UCSD-AML1 (cell line): ENCODE measurements around the gene LAMA5.

ENCODE experiments used
- DNase-seq: peaks from one replicate; lab custom pipeline; 2025; ENCODE audit not compliant: unreplicated experiment; lab: John Stamatoyannopoulos, UW

The LAMA5 gene

DNA sequence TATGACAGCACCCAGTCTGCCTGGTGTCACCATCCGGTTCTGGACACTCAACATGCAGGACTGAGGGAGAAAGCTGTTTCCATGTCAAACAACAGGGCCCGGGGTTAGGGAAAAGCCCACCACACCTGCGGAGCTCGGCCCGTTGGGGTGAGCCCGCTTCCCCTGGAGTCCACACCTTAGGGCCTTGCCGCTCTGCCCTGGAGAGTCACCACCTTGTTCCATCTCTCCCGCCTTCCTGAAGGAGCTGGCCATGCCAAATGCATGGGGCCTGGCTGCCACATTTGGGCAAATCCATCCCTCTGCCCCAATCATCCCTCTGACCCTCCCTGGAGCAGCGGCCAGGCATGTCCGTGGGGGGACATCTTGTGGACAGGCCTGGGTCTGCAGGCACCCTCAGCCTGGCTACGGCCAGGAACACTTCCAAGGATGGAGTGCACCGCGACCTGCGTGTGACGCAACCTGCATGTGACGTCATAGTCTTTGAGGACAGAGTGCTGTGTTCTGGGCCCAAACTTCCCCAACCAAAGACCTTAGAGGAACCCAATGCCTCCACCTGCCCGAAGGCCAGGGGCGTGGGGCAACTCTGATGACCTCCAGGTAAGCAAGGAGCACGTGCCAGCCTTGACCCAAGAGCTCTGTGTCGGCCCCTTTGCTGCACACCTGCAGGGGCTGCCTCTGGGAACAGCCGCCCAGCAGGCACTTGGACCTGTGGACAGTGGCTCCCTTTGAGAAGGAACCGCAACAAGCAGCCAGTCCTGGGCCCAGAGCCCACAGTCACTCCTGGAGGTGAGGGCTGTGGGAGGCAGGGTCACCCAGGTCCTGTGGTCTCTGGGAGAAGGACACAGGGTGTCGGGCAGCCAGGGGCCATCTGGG, 38.2 kb upstream of the LAMA5 start:
- DNase-seq: peak; percentile 26

DNA sequence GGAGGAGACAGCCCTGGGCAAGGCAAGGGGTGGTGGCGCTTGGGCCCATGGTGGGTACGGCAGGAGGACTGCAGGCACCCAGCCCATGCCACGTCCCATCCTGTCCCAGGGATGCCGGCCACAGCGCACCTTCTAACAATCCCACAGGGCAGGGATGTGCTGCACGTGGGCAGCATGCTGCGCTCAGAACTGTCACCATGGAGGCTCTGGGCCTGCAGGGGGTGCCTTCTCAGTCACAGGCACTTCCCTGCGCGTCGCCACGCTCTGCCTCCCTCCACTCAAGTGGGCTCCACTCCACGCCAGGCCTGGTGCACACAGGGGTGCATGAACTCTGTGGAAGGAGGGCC, 37.6 kb upstream of the LAMA5 start:
- DNase-seq: no peak

DNA sequence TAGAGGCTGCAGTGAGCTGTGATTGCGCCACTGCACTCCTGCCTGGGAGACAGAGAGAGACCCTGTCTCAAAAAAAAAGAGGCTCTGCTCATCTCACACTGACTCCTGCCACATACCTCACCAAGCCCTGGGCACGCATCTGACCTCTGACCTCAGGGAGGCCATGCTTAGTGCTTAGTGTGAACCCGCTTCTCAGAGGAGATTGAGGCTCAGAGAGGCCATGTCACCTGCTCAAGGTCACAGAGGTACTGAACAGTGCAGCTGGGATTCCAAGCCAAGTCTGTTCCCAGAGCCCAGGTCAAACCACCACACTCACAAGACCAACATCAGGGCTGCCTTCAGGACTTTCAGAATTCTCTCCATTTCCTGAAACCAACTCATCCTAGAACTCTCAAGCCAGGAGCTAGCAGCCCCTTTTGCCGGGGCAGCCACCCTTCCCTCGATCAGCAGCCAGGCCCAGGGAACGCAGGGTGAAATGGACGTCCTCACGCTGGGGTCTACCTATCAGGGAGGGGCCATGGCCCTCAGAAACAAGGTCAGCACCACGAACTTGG, 37.1 kb upstream of the LAMA5 start:
- DNase-seq: no peak

DNA sequence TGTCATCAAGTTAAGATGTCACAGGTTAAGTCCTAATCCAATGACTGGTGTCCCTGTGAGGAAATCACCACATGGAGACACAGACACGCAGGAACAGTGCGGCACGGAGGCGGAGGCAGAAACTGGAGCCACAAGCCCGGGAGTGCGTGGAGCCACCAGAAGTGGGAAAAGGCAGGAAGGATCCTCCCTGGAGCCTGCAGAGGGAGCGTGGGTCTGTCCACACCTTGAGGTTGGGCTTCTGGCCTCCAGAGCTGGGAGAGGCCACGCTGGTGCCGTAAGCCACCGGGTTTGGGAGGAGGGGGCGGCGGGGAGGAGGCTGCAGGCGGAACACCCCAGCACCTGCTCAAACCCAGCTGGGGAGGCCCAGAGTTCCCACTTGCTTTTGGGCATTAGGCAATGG, 36.2 kb upstream of the LAMA5 start:
- no peak for DNase-seq

DNA sequence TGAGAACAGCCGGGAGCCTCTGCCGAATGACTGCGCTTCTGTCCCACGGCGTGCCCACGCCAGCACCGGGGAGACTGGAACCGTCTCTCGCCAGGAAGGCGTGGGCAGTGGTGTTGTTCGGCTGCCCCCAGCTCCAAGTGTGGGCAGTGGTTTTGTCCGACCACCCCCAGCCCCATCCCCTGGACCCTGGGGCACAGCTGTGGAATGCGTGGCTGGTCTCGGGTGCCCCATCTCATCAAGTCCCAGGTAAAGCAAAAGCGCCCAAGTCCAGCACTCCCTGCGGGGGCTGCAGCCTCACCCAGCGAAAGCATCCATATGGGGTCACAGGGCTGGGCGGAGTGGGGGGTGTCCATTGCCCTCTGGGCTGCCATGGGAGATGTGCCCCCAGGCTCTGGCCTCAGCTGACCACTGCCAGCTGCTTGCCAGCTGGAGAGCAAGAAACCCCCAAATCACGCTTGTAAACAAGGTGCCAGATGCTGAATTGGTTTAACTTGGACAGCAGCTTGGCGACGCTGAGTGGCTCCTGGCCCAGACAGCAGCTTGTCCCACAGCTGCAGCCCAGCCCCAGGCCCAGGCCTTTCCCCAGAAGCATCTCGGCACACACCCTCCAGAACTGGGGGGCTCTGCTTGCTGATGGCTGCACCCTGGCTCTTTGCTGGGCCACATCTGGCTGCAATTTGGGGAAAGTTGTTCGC, 35.5 kb upstream of the LAMA5 start:
- DNase-seq: no peak

DNA sequence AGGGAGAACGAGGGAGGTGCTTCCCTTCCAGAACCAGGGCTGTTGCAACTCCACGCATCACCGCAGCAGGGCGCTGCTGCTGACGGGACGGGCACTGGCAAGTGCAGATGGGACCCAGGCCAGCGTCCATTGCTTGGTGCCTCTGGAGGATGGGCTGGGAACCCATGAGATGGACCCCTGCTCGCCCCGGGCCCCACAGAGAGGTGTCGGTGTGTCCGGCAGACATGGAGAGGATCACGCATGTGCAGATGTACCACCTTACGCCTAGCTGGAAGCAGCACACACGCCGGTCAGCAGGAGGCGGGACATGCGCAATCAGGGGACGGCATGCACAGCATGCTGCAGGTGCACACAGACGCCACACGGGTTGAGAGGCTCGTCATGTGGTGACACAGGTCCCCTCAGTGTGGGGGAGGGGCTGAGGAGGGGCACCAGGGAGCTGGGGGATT, 34.2 kb upstream of the LAMA5 start:
- DNase-seq: no peak

DNA sequence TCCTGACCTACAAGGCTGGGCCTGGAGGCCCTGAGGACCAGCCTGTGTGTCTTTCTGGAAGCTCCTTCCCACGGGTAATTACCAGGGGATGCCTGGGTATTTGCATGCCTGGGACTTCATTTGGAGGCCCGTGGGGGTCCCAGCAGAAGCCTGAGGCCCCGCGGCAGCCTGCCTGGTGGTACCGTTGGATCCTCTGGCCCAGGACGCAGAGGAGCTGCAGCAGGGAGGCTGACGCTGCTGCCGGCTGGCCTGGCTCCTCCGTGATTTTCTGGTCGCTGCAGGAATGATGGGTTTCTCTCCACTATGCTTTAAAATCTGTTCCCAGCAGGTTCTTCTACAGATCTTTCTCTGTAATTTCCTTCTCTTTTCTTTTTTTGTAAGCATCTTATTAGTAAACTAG, 33.4 kb upstream of the LAMA5 start:
- DNase-seq: no peak

DNA sequence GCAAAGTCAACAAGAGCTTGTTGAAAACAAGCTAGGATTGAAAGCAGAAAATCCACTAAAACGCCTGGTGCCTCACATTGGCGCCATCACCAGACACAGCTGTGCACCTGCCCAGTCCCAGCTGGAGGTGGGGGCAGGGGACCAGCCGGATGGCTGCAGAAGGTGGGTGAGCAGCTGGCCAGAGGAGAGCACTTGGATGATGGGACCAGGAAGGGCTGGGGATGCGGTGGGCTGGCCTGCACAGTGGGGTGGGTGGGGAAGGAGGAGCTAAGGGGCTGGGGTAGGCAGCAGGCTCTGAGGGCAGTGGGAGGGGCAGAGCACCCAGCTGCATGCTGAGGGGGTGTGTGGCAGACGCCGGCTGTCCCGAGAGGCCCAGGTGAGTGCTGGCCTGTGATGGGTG, 32.9 kb upstream of the LAMA5 start:
- DNase-seq: no peak

DNA sequence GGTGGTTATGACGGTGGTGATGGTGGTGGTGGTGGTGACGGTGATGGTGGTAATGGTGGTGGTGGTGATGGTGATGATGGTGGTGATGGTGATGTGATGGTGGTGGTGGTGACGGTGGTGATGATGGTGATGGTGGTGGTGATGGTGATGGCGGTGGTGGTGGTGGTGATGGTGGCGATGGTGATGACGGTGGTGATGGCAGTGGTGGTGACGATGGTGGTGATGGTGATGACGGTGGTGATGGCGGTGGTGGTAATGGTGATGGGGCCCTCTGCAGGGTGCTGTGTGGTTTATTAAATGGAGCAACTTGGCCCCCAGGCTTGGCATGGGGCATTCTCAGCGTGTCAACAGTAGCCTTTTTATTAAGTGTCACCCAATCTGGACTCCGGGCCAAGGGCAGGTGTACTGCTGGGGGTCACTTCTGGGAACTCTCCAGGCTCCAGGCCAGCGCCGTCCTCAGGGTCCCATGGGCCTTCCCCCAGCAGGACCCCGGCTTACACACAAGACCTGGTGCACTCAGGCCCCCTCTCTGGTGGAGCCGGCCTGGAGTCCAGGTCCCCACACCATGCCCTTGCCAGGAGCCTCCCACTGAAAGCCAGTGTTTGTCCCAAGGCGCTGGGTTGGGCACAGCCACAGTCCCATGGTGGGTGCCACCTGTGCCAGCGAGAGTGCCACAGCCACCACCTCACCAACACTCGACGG, 31.2 kb upstream of the LAMA5 start:
- DNase-seq: no peak

DNA sequence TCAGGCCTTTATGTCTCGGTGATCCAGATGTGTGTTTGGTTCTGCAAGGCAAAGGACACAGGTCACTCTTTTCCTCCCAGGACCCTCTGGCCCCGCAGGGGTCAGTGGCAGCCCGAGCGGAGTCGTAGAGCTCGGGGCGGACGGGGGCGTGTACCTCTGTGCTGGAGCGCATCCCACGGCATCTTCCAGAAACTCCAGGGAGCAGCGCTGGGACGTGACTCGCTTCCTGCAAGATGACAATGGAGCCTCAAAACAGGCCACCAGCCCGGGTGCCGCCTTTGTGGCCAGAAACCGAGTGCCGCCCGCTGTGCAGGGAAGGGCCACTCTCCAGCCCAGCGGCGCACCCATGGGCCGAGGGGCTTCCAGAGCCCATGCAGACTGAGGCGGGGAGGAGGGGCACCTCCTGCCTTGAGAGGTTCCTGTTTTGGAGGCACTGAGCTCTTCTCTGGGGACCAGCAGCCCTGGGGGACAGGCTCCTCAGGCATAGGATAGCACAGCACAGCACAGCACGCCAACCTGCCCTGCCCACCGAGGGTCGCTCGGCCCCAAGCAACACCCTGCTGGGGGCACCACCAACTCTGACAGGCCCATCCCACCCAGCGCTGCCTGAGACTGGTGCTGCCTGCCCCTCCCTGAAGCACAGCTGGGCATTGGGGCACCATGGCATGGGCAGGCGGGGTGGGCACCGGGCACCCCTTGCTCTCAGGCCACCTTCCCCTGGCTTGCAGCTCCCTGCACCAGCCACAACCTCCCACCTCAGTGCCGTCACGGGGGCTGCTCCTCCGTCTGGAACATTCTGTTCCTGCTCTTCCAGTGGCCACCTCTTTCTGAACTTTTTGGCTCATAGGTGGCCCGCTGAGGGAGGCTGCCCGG, 29.5 kb upstream of the LAMA5 start:
- DNase-seq: no peak

DNA sequence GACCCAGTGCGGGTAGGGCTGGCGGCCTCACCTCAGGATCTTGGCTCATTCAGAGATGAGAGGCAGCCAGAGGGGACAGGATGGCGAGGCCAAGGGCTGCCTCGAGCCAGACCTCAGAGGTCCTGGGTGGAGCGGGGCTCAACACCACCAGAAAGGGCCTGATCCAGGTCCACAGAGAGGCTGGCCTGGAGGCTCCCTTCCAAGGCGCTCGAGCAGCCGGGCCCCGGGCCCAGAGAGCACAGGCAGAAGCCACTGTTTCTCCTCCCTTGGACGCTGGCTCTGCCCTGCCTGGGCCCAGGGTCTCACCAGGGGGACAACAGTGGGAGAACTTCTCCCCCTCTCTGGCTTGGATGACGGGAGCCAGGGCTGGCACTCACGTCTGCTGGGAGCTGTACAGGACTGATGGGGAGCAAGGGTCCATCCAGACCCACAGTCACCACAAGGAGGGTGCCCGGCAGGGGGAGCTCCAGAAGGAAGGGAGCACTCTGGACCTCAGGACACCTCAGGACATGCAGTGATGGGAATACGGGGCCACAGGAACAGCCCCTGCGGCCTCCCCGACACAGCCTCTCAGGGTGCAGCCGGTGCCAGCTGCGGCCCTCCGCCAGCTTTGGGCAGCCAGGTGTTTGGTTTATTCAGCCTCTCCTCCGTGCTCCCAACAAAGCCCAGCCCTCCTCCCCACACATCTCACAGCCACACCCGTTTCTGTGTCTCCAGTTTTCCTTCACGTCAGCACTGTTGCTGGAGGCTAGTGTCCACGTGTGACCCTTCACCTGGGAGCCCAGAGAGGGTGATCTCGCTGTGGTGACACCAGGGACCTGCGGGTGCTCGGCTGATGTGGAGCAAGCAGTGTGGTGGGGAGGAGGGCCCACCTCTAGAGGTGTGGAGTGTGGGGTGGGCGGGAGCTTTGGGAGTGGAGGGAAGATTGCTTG, 28.5 kb upstream of the LAMA5 start:
- DNase-seq: no peak

DNA sequence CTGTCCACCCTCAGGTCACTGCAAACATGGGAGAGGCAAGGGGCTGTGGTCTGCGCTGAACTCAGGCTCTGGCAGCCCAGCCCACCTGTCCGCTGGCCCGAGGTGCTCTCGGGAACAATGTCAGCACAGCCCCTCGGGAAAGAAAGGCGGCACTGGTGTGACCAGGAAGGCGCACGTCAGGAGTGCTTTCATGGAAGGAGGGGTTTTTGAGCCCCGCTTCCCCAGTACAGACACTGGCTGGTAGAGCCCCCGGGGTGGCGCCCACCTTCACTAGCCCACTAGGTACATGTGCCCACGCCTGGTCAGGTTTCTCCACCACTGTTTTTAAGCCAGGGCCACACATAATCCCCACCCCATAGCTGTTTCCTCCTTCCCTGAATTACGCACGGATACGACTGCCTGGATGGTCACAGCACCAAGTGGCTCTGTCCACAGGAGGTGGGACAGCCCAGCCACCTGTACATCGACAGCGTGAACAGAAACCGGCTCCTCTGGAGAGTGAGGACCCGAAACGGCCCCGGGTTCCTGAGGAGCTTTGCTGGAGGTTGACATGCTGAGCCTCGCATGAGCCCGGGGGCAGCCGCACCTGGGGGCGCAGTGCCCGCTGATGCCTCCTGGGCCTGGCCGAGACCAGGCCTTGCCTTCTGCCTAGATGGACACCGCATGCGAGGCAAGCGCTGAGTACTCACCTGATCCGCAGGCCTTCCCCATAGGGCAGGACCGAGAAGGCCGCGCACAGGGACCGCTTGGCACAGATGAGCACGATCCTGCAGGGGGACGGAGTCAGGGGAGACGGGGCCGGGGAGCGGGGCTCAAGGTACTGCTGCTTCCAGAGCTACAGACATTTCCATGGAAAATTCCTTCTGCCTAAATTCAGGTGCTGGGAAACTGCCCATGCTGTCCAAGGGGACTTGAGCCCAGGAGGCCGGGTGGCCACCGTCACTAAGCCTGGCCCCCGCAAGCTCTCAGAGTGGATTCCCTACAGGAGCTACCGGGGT, 27.4 kb upstream of the LAMA5 start:
- DNase-seq: no peak

DNA sequence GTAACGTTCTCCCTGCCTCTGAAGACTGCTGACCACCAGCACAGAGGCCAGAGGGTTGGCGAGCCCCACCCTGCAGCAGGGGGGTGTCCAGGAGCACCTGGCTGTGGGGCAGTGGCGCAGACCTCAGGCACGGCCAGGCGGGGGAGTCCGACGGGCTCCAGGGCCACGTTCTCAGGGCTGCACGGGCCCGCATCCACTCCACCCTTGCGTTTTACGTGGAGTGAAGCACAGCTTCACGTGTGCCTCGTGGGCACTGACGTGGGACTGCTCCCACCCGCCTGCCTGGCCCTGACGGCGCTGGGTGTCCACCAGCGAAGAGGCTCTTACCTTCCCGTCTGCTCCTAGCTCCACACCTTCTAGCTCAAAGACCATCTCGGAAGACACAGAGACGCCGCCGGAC, 26.7 kb upstream of the LAMA5 start:
- no peak for DNase-seq

DNA sequence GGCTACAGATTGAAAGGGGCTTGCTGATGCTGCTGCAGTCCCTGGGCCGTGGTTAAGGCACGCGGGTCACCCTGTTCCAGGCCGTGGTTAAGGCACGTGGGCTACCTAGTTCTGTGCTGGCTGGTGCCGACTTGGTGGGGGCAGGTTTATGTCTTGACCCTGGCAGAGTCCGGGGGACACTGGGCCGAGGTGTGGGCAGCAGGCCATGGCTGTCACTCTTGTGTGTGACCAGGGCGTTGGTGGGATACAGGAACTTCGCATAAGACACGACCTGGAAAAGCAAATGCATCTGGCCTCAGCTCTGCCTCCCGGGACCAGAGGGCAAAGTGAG, 26.2 kb upstream of the LAMA5 start:
- DNase-seq: no peak

DNA sequence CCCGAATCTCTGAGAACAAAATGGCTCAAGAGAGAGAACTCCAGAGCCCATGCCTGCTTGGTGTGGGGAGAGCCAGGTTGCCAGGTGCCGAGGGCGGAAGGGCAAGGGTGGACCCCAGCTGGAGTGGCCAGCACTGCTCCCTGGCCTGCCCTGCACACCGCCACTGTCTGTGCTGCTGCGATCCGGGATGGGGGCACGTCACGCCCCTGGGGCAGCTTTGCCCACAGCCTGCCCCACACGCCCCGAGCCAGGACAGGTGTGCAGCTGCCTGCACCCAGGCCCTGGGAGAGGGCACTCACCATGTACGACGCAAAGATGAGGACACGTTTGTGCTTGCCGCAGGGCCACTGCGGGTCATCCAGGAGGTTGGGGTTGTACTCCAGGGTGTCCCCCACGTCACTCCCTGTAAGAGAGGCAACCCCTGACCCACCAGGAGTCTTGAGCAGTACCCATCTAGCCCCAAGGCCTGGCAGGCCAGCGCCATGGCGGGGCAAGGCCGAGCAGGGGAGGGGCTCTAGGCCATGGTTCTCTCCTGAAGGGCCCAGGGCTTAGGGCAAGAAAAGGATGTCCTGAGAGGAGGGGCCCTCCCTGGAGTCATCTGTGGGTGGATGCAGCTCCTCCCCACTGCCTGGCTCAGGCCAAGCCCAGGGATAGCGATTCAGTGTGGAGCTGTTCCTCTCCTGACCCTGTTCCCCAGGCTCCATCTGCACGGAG, 25.7 kb upstream of the LAMA5 start:
- no peak for DNase-seq

DNA sequence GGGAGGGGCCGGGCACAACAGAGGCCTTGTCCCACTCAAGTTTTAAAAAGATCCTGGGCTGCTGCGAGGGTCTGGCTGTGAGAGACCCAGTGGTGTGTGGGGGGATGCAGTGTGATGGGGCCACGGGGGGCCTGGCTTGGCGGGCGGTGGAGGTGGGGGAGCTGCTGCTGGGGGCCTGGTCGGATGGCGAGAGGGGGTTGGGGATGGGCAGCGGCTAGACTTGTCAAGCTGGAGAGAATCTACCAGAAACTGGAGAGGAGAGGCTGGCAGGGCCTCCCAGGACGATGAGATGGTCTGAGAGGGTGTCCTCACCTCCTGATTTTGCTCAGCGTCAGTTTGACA, 24.9 kb upstream of the LAMA5 start:
- no peak for DNase-seq

DNA sequence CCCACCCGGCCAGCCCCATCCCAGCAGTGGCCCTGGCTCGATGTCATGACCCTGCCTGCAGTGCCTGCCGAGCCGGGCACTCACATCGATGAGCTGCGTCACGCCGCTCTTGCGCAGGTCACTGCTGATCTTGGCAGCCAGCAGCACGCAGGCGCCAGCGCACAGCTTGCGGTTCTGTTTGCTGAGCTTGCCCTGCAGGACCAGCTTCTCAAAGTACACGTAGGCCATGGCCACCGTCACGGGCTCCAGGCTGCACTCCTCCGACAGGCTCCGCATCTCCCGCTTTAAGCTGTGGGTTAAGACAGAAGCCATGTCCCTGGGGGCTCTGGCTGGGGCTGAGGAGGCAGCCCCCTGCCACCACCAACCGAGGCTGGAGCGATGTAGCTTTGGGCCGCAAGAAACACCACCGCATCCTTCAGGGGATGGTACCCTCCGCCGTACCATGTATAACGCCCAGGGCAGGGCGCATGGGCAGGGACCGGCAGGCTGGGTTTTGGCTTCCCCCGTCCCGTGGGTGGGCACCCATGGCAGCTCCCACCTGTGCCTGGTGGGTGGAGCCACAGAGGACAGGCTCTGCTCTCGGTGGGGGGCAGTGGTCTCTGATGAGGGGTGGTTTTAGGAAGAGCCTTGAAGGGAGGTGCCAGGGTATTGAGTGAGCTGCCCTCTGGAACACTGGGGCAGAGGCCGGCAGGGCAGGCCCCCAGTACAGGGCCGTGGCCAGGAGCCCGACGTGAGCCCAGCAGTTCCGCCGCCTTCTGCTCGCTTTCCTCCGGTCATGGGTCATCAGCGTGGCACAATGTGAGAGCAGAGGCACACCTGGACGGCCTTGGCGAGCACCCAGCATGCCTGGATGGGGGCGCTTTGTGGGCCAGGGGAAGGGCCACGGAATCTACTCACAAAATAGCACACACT, 24.3 kb upstream of the LAMA5 start:
- no peak for DNase-seq
